ENCODE measurements around the gene FYN.

FYN gene

GRCh38 chr6:111713811-111714210 is 159.4 kb downstream of the FYN start:
- in situ Hi-C loops (cut with MboI; ENCODE audit: low pct_unique_long_range_greater_than_20kb, low sequenced_read_pairs, unreplicated experiment), result loop anchor here (25.0 kb wide), 1 partner anchor 448 kb away; no protein-coding TSS in a partner anchor
- TF ChIP-seq CTCF (IDR thresholded peaks at IDR 0.05; ENCODE audit: extremely low read depth, insufficient read depth, missing control alignments), result no peak

GRCh38 chr6:111713236-111713635 is 160.0 kb downstream of the FYN start:
- DNase-seq (ENCODE audit: low spot score), result no peak
- in situ Hi-C loops (cut with MboI; ENCODE audit: low pct_unique_long_range_greater_than_20kb, low sequenced_read_pairs, unreplicated experiment), result loop anchor here (25.0 kb wide), 1 partner anchor 449 kb away; no protein-coding TSS in a partner anchor
- no peak for TF ChIP-seq CTCF (IDR thresholded peaks at IDR 0.05; ENCODE audit: extremely low read depth, insufficient read depth, missing control alignments)

More at GRCh38 chr6:111713811-111714210, 159.4 kb downstream of the FYN start:
- no peak for DNase-seq (ENCODE audit: low spot score)

DNA sequence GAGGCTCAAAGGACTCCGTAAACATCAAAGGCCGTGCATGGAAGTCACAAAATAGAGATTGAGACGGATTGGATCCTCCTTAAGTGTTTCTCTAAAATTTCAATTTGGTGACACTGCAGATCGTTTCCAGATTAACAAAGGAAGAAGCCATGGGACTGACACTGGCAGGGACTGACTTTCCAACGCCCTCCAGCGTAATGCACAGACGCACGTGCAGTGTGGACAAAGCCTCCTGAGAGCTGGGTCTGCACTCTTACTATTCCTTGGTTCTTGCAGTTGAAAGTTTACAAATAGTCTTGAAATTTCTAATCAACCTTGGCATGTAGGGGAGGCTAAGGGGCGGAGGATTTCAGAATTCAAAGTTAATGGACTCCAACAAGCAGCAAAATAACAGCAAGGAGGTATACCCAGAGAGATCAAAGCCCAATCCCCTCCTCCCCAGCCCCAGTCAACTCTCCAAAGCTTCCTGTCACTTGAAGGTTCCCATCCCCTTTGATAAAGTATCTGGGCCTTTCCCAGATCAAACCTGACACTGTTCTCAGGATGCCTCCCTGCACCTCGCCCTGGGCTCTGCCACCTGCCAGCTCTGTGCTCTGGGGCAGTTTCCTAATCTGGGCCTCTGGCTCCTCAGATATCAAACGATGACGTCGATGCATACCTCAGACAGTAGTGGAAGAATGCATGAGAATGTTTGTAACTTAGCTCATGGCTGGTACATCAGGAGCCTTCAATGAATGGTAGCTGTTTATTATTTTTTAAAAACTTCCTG is 161.1 kb downstream of the FYN start:
- DNase-seq (ENCODE audit: low spot score), result no peak
- TF ChIP-seq CTCF (IDR thresholded peaks at IDR 0.05; ENCODE audit: extremely low read depth, insufficient read depth, missing control alignments), result no peak
- in situ Hi-C loops (cut with MboI; ENCODE audit: low pct_unique_long_range_greater_than_20kb, low sequenced_read_pairs, unreplicated experiment), result loop anchor here (25.0 kb wide), 1 partner anchor 450 kb away; no protein-coding TSS in a partner anchor

- DNase-seq (ENCODE audit: low spot score), result no peak
- in situ Hi-C loops (cut with MboI; ENCODE audit: low pct_unique_long_range_greater_than_20kb, low sequenced_read_pairs, unreplicated experiment), result loop anchor here (25.0 kb wide), 1 partner anchor 451 kb away; no protein-coding TSS in a partner anchor
- no peak for TF ChIP-seq CTCF (IDR thresholded peaks at IDR 0.05; ENCODE audit: extremely low read depth, insufficient read depth, missing control alignments)
These were observed 161.8 kb downstream of the FYN start for GRCh38 chr6:111711476-111711875.

- in situ Hi-C loops (cut with MboI; ENCODE audit: low pct_unique_long_range_greater_than_20kb, low sequenced_read_pairs, unreplicated experiment), result loop anchor here (25.0 kb wide), 1 partner anchor 451 kb away; no protein-coding TSS in a partner anchor
- no peak for DNase-seq (ENCODE audit: low spot score)
- TF ChIP-seq CTCF (IDR thresholded peaks at IDR 0.05; ENCODE audit: extremely low read depth, insufficient read depth, missing control alignments), result no peak
These were observed 162.3 kb downstream of the FYN start for GRCh38 chr6:111710911-111711310.

GRCh38 chr6:111710439-111710838 is 162.8 kb downstream of the FYN start:
- no peak for DNase-seq (ENCODE audit: low spot score)
- no peak for TF ChIP-seq CTCF (IDR thresholded peaks at IDR 0.05; ENCODE audit: extremely low read depth, insufficient read depth, missing control alignments)
- in situ Hi-C loops (cut with MboI; ENCODE audit: low pct_unique_long_range_greater_than_20kb, low sequenced_read_pairs, unreplicated experiment), result loop anchor here (25.0 kb wide), 1 partner anchor 452 kb away; no protein-coding TSS in a partner anchor
